Liver (tissue), 9 donors: Measurements from ENCODE around the gene TAF1B. TPM values are rescaled to one million over a fixed set of nuclear protein-coding genes. Genes with fewer than 3 reads are reported as not detected.

Experiments
- DNase-seq: peaks from one replicate; pipeline ENCODE4 v3.0.0-alpha.2; 2017; ENCODE audit warnings: low spot score
- H3K27ac ChIP-seq, 2 donors: one replicate each; pipeline ENCODE4 v1.7.0; 2013; ENCODE audit warnings: inconsistent platforms in 2 of 2, low read length in 2 of 2, control low read depth in 1 of 2, low read depth in 1 of 2, mild to moderate bottlenecking in 1 of 2
- H3K27me3 ChIP-seq, 4 donors: one replicate each; pipeline versions ENCODE4 v1.6.1 to v1.7.0; 2013; ENCODE audit warnings: low read length in 3 of 4, inconsistent platforms in 1 of 4, mild to moderate bottlenecking in 1 of 4, moderate library complexity in 1 of 4; ENCODE audit not compliant: control insufficient read depth in 4 of 4, insufficient read depth in 4 of 4
- H3K36me3 ChIP-seq, 4 donors: one replicate each; pipeline versions ENCODE4 v1.6.1 to v1.7.0; 2013; ENCODE audit warnings: low read length in 3 of 4, mild to moderate bottlenecking in 3 of 4, low read depth in 1 of 4, moderate library complexity in 1 of 4; ENCODE audit not compliant: control insufficient read depth in 4 of 4, insufficient read depth in 3 of 4
- H3K4me1 ChIP-seq, 4 donors: one replicate each; pipeline versions ENCODE4 v1.6.1 to v1.7.0; 2013; ENCODE audit warnings: low read length in 3 of 4, mild to moderate bottlenecking in 3 of 4, moderate library complexity in 1 of 4; ENCODE audit not compliant: control insufficient read depth in 4 of 4, insufficient read depth in 4 of 4
- H3K4me3 ChIP-seq, 3 donors: one replicate each; pipeline versions ENCODE4 v1.6.1 to v1.7.0; 2013; ENCODE audit warnings: low read length in 3 of 3, control low read depth in 1 of 3, low read depth in 1 of 3, mild to moderate bottlenecking in 1 of 3
- H3K9ac ChIP-seq, 2 donors: one replicate each; pipeline ENCODE4 v1.7.0; 2013; ENCODE audit warnings: low read length in 2 of 2, mild to moderate bottlenecking in 2 of 2, moderate library complexity in 2 of 2, control low read depth in 1 of 2, low read depth in 1 of 2
- H3K9me3 ChIP-seq, 4 donors: one replicate each; pipeline versions ENCODE4 v1.6.1 to v1.7.0; 2013; ENCODE audit warnings: low read length in 3 of 4; ENCODE audit not compliant: control insufficient read depth in 4 of 4
- CTCF ChIP-seq: fragments of 150-350 bp; IDR thresholded peaks from 2 replicates; pipeline ENCODE4 v1.5.1; 2017; ENCODE audit warnings: improper control_type of control experiment, low read depth, low read length; ENCODE audit not compliant: missing input control
- EGR1 ChIP-seq, 2 donors: IDR thresholded peaks; 2 replicates each; pipeline ENCODE4 v1.6.1; 2016 to 2018; ENCODE audit warnings: antibody characterized with exemption in 2 of 2, low read depth in 2 of 2
- FOXA2 ChIP-seq: IDR thresholded peaks from 2 replicates; pipeline ENCODE4 v1.6.1; 2016; ENCODE audit warnings: antibody characterized with exemption
- HNF4A ChIP-seq, 2 donors: conservative IDR thresholded peaks; 2 replicates each; pipeline ENCODE4 v1.6.1; 2016; ENCODE audit warnings: antibody characterized with exemption in 2 of 2, mild to moderate bottlenecking in 2 of 2
- HNF4G ChIP-seq: IDR thresholded peaks from 2 replicates; pipeline ENCODE4 v1.6.1; 2016; ENCODE audit warnings: antibody characterized with exemption
- JUND ChIP-seq, 2 donors: IDR thresholded peaks; 2 replicates each; pipeline ENCODE4 v1.6.1; 2016; ENCODE audit warnings: antibody characterized with exemption in 2 of 2
- MAX ChIP-seq: IDR thresholded peaks from 2 replicates; pipeline ENCODE4 v1.6.1; 2016; ENCODE audit warnings: antibody characterized with exemption
- NR2F2 ChIP-seq: IDR thresholded peaks from 2 replicates; pipeline ENCODE4 v1.6.1; 2016; ENCODE audit warnings: antibody characterized with exemption
- RAD21 ChIP-seq, 2 donors: IDR thresholded peaks; 2 replicates each; pipeline ENCODE4 v1.6.1; 2016; ENCODE audit warnings: antibody characterized with exemption in 2 of 2, mild to moderate bottlenecking in 2 of 2
- REST ChIP-seq: IDR thresholded peaks from 2 replicates; pipeline ENCODE4 v1.6.1; 2016; ENCODE audit warnings: antibody characterized with exemption, mild to moderate bottlenecking
- RXRA ChIP-seq, 2 donors: IDR thresholded peaks; 2 replicates each; pipeline ENCODE4 v1.6.1; 2017 to 2018; ENCODE audit warnings: antibody characterized with exemption in 2 of 2, mild to moderate bottlenecking in 1 of 2
- SP1 ChIP-seq: IDR thresholded peaks from 2 replicates; pipeline ENCODE4 v1.6.1; 2018; ENCODE audit warnings: antibody characterized with exemption, mild to moderate bottlenecking
- TAF1 ChIP-seq: conservative IDR thresholded peaks from 2 replicates; pipeline ENCODE4 v1.6.1; 2016; ENCODE audit warnings: antibody characterized with exemption, mild to moderate bottlenecking
- YY1 ChIP-seq: IDR thresholded peaks from 2 replicates; pipeline ENCODE4 v1.6.1; 2016; ENCODE audit warnings: antibody characterized with exemption, mild to moderate bottlenecking
- ZBTB33 ChIP-seq: IDR thresholded peaks from 2 replicates; pipeline ENCODE4 v1.6.1; 2016; ENCODE audit warnings: antibody characterized with exemption
- WGBS: extraction: QIAGEN DNeasy Blood & Tissue Kit; methylation state at CpG from one replicate; pipeline ENCODE4 v1.1.7; 2013; 5-methylcytosine and 5-hydroxymethylcytosine counted together
- polyA plus RNA-seq, 2 donors: library from polyadenylated mRNA; stranded (reverse) in 1 of 2; unstranded in 1 of 2; fragments of 200-250 nt in 1 of 2; fragments of >200 nt in 1 of 2; fragmentation: Nextera tagmentation in 1 of 2; extraction: Ambion mirVana in 1 of 2; gene quantifications; one replicate each; pipeline versions ENCODE4 v1.2.1 to v1.2.3, GENCODE V29; 2013 to 2015
- total RNA-seq, 2 donors: library from RNA; depleted of rRNA; stranded (reverse); fragments of >200 nt; gene quantifications; one replicate each; pipeline ENCODE4 v1.2.3, GENCODE V29; 2014
- donor health status: healthy.
- donor health status: healthy.
- donor health status: healthy.
- donor health status: healthy.
- donor health status: healthy.

Gene TAF1B
- total and polyA plus RNA-seq, 4 donors: 3.1 to 17.2 (median 5.6) TPM

- H3K36me3 ChIP-seq: peaks cover 0 to 2% (median 0%) of the 10 kb centered on the region in 4 donors
- peaks cover 2 to 12% (median 9%) of the 10 kb centered on the region in 4 donors for H3K4me1 ChIP-seq
- H3K9ac ChIP-seq: no peak overlapping the region
- H3K4me3 ChIP-seq: no peak overlapping the region
- TF ChIP-seq RXRA (IDR thresholded peaks at IDR 0.05): no peak
- TF ChIP-seq ZBTB33: no peak
- no peak for TF ChIP-seq FOXA2
- TF ChIP-seq JUND (IDR thresholded peaks at IDR 0.05): no peak
- no peak for TF ChIP-seq HNF4G
- no peak for TF ChIP-seq RAD21 (IDR thresholded peaks at IDR 0.05)
- TF ChIP-seq HNF4A (conservative IDR thresholded peaks at IDR 0.05): no peak
- no peak for TF ChIP-seq NR2F2
- no peak for TF ChIP-seq SP1
- no peak for TF ChIP-seq CTCF
- TF ChIP-seq YY1: no peak
- TF ChIP-seq TAF1: no peak
- no peak for TF ChIP-seq REST
- TF ChIP-seq EGR1 (IDR thresholded peaks at IDR 0.05; ENCODE audit: low read depth in 2 of 2): no peak
- TF ChIP-seq MAX: no peak
- no peak overlapping the region for H3K27ac ChIP-seq
- no peaks in the 10 kb centered on the region for H3K27me3 ChIP-seq
- H3K9me3 ChIP-seq: no peaks in the 10 kb centered on the region
- 98% methylated on average over 4 of the region's 4 CpGs for WGBS
- no peak for DNase-seq
These were observed 49.0 kb downstream of the TAF1B start for GRCh38 chr2:9892236-9892635.
